HepG2 (cell line): ENCODE data around the gene NCOA6. TPM values are rescaled to one million over a fixed set of nuclear protein-coding genes. Genes with fewer than 3 reads are reported as not detected.

Source experiments
- HOXD1 ChIP-seq: sonication (generic); formaldehyde crosslinking; IDR thresholded peaks from 2 replicates; pipeline ENCODE4 v1.5.0; 2020; ENCODE audit warnings: missing genetic modification reagents
- MLX ChIP-seq: IDR thresholded peaks from 2 replicates; pipeline ENCODE4 v1.6.1; 2016
- NCOA2 ChIP-seq: sonication (generic); formaldehyde crosslinking; IDR thresholded peaks from 2 replicates; pipeline ENCODE4 v1.8.0; 2022; ENCODE audit warnings: inconsistent platforms
- SUZ12 ChIP-seq: fragments of 150-350 bp; IDR thresholded peaks from 2 replicates; pipeline ENCODE4 v1.6.1; 2014; ENCODE audit warnings: low read depth, low read length
- ZFP62 ChIP-seq: sonication (generic); formaldehyde crosslinking; IDR thresholded peaks from 2 replicates; pipeline ENCODE4 v1.4.0; 2020; ENCODE audit warnings: missing genetic modification reagents
- ZNF143 ChIP-seq: sonication (generic); formaldehyde crosslinking; IDR thresholded peaks from 2 replicates; pipeline ENCODE4 v1.4.0; 2020; ENCODE audit warnings: missing genetic modification reagents
- ZNF326 ChIP-seq: sonication (generic); formaldehyde crosslinking; IDR thresholded peaks from 2 replicates; pipeline ENCODE4 v1.4.0; 2020; ENCODE audit warnings: missing genetic modification reagents, borderline replicate concordance
- ZNF337 ChIP-seq: sonication (generic); formaldehyde crosslinking; IDR thresholded peaks from 2 replicates; pipeline ENCODE4 v1.5.1; 2020; ENCODE audit warnings: missing genetic modification reagents, low read depth, mild to moderate bottlenecking, borderline replicate concordance
- ZNF460 ChIP-seq: sonication (generic); formaldehyde crosslinking; IDR thresholded peaks from 2 replicates; pipeline ENCODE4 v1.5.1; 2020; ENCODE audit warnings: missing genetic modification reagents, mild to moderate bottlenecking, borderline replicate concordance
- ZNF878 ChIP-seq: sonication (generic); formaldehyde crosslinking; IDR thresholded peaks from 2 replicates; pipeline ENCODE4 v1.8.1; 2023; ENCODE audit warnings: mild to moderate bottlenecking, missing genetic modification reagents, moderate library complexity
- polyA plus RNA-seq, 8 experiments: library from polyadenylated mRNA; depleted of rRNA in 3 of 8; stranded (reverse) in 7 of 8; unstranded in 1 of 8; fragments of >200 nt; fragmentation: Illumina TruSeq in 4 of 8; extraction: Trizol in 4 of 8; gene quantifications; 2 replicates each; pipeline versions ENCODE4 v1.2.1 to v1.2.3, GENCODE V29; 2011 to 2016; ENCODE audit warnings: low read depth in 4 of 8, missing spikeins in 1 of 8, mixed read lengths in 1 of 8; ENCODE audit not compliant: insufficient read depth in 1 of 8
- total RNA-seq, 5 experiments: library from RNA; depleted of rRNA; stranded (reverse); fragments of >200 nt; fragmentation: Illumina TruSeq; extraction: Trizol; gene quantifications; 2 replicates each; pipeline ENCODE4 v1.2.3, GENCODE V29; 2016; ENCODE audit warnings: low read depth in 1 of 5
- TF ChIP-seq, protein P1 (sequence below): sonication (generic); formaldehyde crosslinking; IDR thresholded peaks from 2 replicates; pipeline ENCODE4 v1.5.1; 2020; ENCODE audit warnings: missing genetic modification reagents, mild to moderate bottlenecking, borderline replicate concordance
- TF ChIP-seq, protein P2 (sequence below): sonication (generic); formaldehyde crosslinking; IDR thresholded peaks from one replicate; pipeline ENCODE4 v1.5.1; 2020; ENCODE audit warnings: mild to moderate bottlenecking, missing genetic modification reagents; ENCODE audit errors: not compliant biosample characterization
- TF ChIP-seq, protein P3 (sequence below): sonication (generic); formaldehyde crosslinking; IDR thresholded peaks from 2 replicates; pipeline ENCODE4 v1.4.0; 2020; ENCODE audit warnings: missing genetic modification reagents, borderline replicate concordance

Gene NCOA6
- total and polyA plus RNA-seq, 2 of the 13 experiments (the other 11 are each of a cell fraction or from before 2014, with no cell fraction given) = 11.2 to 29.3 TPM

GRCh38 chr20:34703424-34704176 is 121.9 kb downstream of the NCOA6 start (continued):
- TF ChIP-seq SUZ12 (no peak), ZNF337 (no peak), ZNF326 (CRISPR knock-in tag) (peak; percentile 21; the same call in 1 of the 2 replicates), MLX (CRISPR knock-in tag) (no peak), ZNF460 (CRISPR knock-in tag) (no peak), NCOA2 (CRISPR knock-in tag) (peak; percentile 73), ZFP62 (CRISPR knock-in tag) (0 out of 2 replicates have a peak, but pooled peaks have one; percentile 47), ZNF878 (peak; percentile 78; the same call in 1 of the 2 replicates), HOXD1 (CRISPR knock-in tag) (no peak), ZNF143 (CRISPR knock-in tag) (no peak)
- TF ChIP-seq, protein P1, sequence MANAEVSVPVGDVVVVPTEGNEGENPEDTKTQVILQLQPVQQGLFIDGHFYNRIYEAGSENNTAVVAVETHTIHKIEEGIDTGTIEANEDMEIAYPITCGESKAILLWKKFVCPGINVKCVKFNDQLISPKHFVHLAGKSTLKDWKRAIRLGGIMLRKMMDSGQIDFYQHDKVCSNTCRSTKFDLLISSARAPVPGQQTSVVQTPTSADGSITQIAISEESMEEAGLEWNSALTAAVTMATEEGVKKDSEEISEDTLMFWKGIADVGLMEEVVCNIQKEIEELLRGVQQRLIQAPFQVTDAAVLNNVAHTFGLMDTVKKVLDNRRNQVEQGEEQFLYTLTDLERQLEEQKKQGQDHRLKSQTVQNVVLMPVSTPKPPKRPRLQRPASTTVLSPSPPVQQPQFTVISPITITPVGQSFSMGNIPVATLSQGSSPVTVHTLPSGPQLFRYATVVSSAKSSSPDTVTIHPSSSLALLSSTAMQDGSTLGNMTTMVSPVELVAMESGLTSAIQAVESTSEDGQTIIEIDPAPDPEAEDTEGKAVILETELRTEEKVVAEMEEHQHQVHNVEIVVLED (CRISPR knock-in tag) = no peak; the same call in 1 of the 2 replicates
- TF ChIP-seq, protein P2, sequence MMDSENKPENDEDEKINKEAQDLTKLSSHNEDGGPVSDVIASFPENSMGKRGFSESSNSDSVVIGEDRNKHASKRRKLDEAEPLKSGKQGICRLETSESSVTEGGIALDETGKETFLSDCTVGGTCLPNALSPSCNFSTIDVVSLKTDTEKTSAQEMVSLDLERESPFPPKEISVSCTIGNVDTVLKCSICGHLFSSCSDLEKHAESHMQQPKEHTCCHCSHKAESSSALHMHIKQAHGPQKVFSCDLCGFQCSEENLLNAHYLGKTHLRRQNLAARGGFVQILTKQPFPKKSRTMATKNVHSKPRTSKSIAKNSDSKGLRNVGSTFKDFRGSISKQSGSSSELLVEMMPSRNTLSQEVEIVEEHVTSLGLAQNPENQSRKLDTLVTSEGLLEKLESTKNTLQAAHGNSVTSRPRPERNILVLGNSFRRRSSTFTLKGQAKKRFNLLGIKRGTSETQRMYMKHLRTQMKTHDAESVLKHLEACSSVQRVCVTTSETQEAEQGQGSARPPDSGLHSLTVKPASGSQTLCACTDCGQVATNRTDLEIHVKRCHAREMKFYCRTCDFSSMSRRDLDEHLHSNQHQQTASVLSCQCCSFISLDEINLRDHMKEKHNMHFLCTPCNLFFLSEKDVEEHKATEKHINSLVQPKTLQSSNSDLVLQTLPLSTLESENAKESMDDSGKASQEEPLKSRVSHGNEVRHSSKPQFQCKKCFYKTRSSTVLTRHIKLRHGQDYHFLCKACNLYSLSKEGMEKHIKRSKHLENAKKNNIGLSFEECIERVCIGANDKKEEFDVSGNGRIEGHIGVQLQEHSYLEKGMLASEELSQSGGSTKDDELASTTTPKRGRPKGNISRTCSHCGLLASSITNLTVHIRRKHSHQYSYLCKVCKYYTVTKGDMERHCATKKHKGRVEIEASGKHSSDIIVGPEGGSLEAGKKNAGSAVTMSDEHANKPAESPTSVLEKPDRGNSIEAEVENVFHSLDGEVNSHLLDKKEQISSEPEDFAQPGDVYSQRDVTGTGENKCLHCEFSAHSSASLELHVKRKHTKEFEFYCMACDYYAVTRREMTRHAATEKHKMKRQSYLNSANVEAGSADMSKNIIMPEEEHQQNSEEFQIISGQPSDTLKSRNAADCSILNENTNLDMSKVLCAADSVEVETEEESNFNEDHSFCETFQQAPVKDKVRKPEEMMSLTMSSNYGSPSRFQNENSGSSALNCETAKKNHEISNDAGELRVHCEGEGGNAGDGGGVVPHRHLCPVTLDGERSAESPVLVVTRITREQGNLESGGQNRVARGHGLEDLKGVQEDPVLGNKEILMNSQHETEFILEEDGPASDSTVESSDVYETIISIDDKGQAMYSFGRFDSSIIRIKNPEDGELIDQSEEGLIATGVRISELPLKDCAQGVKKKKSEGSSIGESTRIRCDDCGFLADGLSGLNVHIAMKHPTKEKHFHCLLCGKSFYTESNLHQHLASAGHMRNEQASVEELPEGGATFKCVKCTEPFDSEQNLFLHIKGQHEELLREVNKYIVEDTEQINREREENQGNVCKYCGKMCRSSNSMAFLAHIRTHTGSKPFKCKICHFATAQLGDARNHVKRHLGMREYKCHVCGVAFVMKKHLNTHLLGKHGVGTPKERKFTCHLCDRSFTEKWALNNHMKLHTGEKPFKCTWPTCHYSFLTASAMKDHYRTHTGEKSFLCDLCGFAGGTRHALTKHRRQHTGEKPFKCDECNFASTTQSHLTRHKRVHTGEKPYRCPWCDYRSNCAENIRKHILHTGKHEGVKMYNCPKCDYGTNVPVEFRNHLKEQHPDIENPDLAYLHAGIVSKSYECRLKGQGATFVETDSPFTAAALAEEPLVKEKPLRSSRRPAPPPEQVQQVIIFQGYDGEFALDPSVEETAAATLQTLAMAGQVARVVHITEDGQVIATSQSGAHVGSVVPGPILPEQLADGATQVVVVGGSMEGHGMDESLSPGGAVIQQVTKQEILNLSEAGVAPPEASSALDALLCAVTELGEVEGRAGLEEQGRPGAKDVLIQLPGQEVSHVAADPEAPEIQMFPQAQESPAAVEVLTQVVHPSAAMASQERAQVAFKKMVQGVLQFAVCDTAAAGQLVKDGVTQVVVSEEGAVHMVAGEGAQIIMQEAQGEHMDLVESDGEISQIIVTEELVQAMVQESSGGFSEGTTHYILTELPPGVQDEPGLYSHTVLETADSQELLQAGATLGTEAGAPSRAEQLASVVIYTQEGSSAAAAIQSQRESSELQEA (CRISPR knock-in tag) = no peak
- TF ChIP-seq, protein P3, sequence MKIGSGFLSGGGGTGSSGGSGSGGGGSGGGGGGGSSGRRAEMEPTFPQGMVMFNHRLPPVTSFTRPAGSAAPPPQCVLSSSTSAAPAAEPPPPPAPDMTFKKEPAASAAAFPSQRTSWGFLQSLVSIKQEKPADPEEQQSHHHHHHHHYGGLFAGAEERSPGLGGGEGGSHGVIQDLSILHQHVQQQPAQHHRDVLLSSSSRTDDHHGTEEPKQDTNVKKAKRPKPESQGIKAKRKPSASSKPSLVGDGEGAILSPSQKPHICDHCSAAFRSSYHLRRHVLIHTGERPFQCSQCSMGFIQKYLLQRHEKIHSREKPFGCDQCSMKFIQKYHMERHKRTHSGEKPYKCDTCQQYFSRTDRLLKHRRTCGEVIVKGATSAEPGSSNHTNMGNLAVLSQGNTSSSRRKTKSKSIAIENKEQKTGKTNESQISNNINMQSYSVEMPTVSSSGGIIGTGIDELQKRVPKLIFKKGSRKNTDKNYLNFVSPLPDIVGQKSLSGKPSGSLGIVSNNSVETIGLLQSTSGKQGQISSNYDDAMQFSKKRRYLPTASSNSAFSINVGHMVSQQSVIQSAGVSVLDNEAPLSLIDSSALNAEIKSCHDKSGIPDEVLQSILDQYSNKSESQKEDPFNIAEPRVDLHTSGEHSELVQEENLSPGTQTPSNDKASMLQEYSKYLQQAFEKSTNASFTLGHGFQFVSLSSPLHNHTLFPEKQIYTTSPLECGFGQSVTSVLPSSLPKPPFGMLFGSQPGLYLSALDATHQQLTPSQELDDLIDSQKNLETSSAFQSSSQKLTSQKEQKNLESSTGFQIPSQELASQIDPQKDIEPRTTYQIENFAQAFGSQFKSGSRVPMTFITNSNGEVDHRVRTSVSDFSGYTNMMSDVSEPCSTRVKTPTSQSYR (CRISPR knock-in tag) = no peak; the same call in 1 of the 2 replicates
